ENCODE results near the gene ZNF555.
"Not testable (repeated sequence)": the region's sequence is repeated elsewhere in the genome, so short reads cannot be mapped to it uniquely, and the experiment has no call there.

DNA sequence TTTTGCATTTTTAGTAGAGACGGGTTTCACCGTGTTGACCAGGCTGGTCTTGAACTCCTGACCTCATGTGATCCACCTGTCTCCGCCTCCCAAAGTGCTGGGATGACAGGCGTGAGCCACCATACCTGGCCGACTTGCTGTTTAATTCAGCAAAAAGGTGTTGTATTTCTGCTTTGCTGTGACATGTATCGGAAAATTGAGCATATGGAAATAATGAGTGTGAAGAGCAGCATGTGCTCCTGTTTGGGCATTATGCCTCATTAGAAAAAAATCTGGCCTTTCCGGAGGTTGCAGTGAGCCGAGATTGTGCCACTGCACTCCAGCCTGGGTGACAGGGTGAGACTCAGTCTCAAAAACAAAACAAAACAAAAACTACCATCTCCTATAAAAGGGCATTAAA, 49.3 kb downstream of the ZNF555 start:
- not testable (repeated sequence) for TF ChIP-seq POLR2A (IDR thresholded peaks at IDR 0.05)
- TF ChIP-seq, protein P1, sequence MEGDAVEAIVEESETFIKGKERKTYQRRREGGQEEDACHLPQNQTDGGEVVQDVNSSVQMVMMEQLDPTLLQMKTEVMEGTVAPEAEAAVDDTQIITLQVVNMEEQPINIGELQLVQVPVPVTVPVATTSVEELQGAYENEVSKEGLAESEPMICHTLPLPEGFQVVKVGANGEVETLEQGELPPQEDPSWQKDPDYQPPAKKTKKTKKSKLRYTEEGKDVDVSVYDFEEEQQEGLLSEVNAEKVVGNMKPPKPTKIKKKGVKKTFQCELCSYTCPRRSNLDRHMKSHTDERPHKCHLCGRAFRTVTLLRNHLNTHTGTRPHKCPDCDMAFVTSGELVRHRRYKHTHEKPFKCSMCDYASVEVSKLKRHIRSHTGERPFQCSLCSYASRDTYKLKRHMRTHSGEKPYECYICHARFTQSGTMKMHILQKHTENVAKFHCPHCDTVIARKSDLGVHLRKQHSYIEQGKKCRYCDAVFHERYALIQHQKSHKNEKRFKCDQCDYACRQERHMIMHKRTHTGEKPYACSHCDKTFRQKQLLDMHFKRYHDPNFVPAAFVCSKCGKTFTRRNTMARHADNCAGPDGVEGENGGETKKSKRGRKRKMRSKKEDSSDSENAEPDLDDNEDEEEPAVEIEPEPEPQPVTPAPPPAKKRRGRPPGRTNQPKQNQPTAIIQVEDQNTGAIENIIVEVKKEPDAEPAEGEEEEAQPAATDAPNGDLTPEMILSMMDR (IDR thresholded peaks at IDR 0.05), result not testable (repeated sequence)

All from prostate gland (tissue), 2 donors.